Endothelial cell of umbilical vein (primary cell): Measurements from ENCODE around the gene COQ4. TPM values are rescaled to one million over a fixed set of nuclear protein-coding genes. Genes with fewer than 3 reads are reported as not detected.

ENCODE experiments used
- BruUV-seq: library from RNA; stranded (reverse); fragments of 400-500 nt; replicated peaks from 2 replicates; lab custom pipeline; 2021; lab: Mats Ljungman, UMichigan
- CTCF ChIA-PET: fragments of 300-600, 350-600 bp; sonication (Branson Sonifier 250); formaldehyde crosslinking; loops from one replicate; lab custom pipeline; 2021; ENCODE audit warnings: antibody characterized with exemption, inconsistent platforms; lab: Charles Lee
- POLR2A ChIA-PET: fragments of 300-600, 350-600 bp; sonication (Branson Sonifier 250); formaldehyde crosslinking; loops from one replicate; lab custom pipeline; 2021; ENCODE audit warnings: antibody characterized with exemption, inconsistent platforms; lab: Charles Lee
- DNase-seq: peaks from one replicate; pipeline ENCODE4 v3.0.0-alpha.2; 2011; ENCODE audit warnings: low read depth, low spot score
- FAIRE-seq: peaks from 2 replicates; lab custom pipeline; 2011; peaks lifted over from hg19 to GRCh38; lab: Jason Lieb, UNC
- H2AFZ ChIP-seq: 2 replicates; pipeline ENCODE4 v1.6.0; 2012; ENCODE audit warnings: low read depth, low read length, control low read depth, inconsistent platforms
- H3K27ac ChIP-seq: 2 replicates; pipeline ENCODE4 v1.5.1; 2011; ENCODE audit warnings: low read depth, mild to moderate bottlenecking, control low read depth, low read length, moderate library complexity; ENCODE audit not compliant: insufficient read depth
- H3K27me3 ChIP-seq, 2 experiments: 2 replicates each; pipeline versions ENCODE4 v1.6.0 to v1.6.1; 2011; ENCODE audit warnings: low read length in 2 of 2, mixed read lengths in 1 of 2; ENCODE audit not compliant: control insufficient read depth in 2 of 2, insufficient read depth in 2 of 2
- H3K36me3 ChIP-seq, 2 experiments: 2 replicates in 1 of 2; 3 replicates in 1 of 2; pipeline ENCODE4 v1.5.1; 2011; ENCODE audit warnings: low read length in 2 of 2, mild to moderate bottlenecking in 1 of 2, moderate library complexity in 1 of 2; ENCODE audit not compliant: control insufficient read depth in 2 of 2, insufficient read depth in 2 of 2; ENCODE audit errors: extremely low read depth in 1 of 2
- H3K4me1 ChIP-seq: 3 replicates; pipeline ENCODE4 v1.5.1; 2011; ENCODE audit warnings: mild to moderate bottlenecking, low read length; ENCODE audit not compliant: control insufficient read depth, insufficient read depth; ENCODE audit errors: extremely low read depth
- H3K4me2 ChIP-seq: 2 replicates; pipeline ENCODE4 v1.6.1; 2011; ENCODE audit warnings: low read length, control low read depth, mixed read lengths; ENCODE audit not compliant: insufficient read depth
- H3K4me3 ChIP-seq, 3 experiments: fragments of 200-600 bp in 1 of 3; sonication (generic), shearing (Covaris generic) in 1 of 3; replicated peaks in 1 of 3; 2 replicates each; pipeline ENCODE4 v1.5.1; 2011 to 2016; ENCODE audit warnings: control low read depth in 3 of 3, low read length in 3 of 3, mild to moderate bottlenecking in 2 of 3, inconsistent platforms in 1 of 3, low read depth in 1 of 3, moderate library complexity in 1 of 3; ENCODE audit not compliant: insufficient read depth in 1 of 3
- H3K79me2 ChIP-seq: 2 replicates; pipeline ENCODE4 v1.6.0; 2012; ENCODE audit warnings: low read length, inconsistent platforms; ENCODE audit not compliant: control insufficient read depth, insufficient read depth
- H3K9ac ChIP-seq: replicated peaks from 2 replicates; pipeline ENCODE3; 2011; ENCODE audit warnings: low read length, control low read depth; ENCODE audit not compliant: insufficient read depth; ENCODE audit errors: extremely low read depth
- H3K9me1 ChIP-seq: replicated peaks from 3 replicates; pipeline ENCODE4 v1.6.0; 2011; ENCODE audit warnings: mild to moderate bottlenecking, low read length; ENCODE audit not compliant: control insufficient read depth, insufficient read depth; ENCODE audit errors: extremely low read depth
- H3K9me3 ChIP-seq: replicated peaks from 2 replicates; pipeline ENCODE4 v1.5.1; 2012; ENCODE audit warnings: low read length, inconsistent platforms; ENCODE audit not compliant: control insufficient read depth, insufficient read depth
- H4K20me1 ChIP-seq: replicated peaks from 2 replicates; pipeline ENCODE3; 2011; ENCODE audit warnings: mild to moderate bottlenecking, low read length; ENCODE audit not compliant: control insufficient read depth, insufficient read depth; ENCODE audit errors: extremely low read depth
- EZH2 ChIP-seq: IDR thresholded peaks from 2 replicates; pipeline ENCODE4 v1.6.1; 2012; ENCODE audit warnings: borderline replicate concordance, low read depth, mild to moderate bottlenecking, moderate library complexity, low read length, inconsistent platforms; ENCODE audit not compliant: severe bottlenecking
- FOS ChIP-seq: IDR thresholded peaks from 2 replicates; pipeline ENCODE4 v1.6.1; 2011; ENCODE audit warnings: mild to moderate bottlenecking, low read length, moderate library complexity, borderline replicate concordance; ENCODE audit not compliant: insufficient read depth
- GATA2 ChIP-seq: IDR thresholded peaks from 2 replicates; pipeline ENCODE4 v1.7.0; 2011; ENCODE audit warnings: low read depth, mild to moderate bottlenecking, moderate library complexity, mixed read lengths, low read length; ENCODE audit not compliant: insufficient read length, insufficient read depth
- JUN ChIP-seq: IDR thresholded peaks from 2 replicates; pipeline ENCODE4 v1.6.1; 2011; ENCODE audit warnings: borderline replicate concordance, low read depth; ENCODE audit not compliant: insufficient read length, insufficient read depth
- MYC ChIP-seq: IDR thresholded peaks from one replicate; pipeline ENCODE4 v1.6.1; 2011; ENCODE audit warnings: mild to moderate bottlenecking, low read depth, low read length
- POLR2A ChIP-seq: IDR thresholded peaks from 2 replicates; pipeline ENCODE4 v1.6.1; 2012; ENCODE audit warnings: low read depth, mild to moderate bottlenecking, control low read depth, low read length
- POLR2AphosphoS5 ChIP-seq: IDR thresholded peaks from 2 replicates; pipeline ENCODE4 v1.6.1; 2012; ENCODE audit warnings: low read depth, mild to moderate bottlenecking, control low read depth, low read length, moderate library complexity; ENCODE audit not compliant: insufficient read depth
- dilution Hi-C: fragments of 300-500 bp; cut with MboI; formaldehyde crosslinking; loops from one replicate; pipeline ENCODE4 v1.15.0; 2019; ENCODE audit warnings: low sequenced_read_pairs; ENCODE audit not compliant: extremely low pct_ligation_motif_present
- intact Hi-C: fragments of 100-400 bp; cut with micrococcal nuclease; formaldehyde crosslinking; loops from one replicate; pipeline ENCODE4 v1.10.0; 2022
- polyA plus RNA-seq, 4 experiments: library from polyadenylated mRNA; depleted of rRNA in 3 of 4; stranded (reverse) in 3 of 4; unstranded in 1 of 4; fragments of >200 nt; gene quantifications; 2 replicates each; pipeline versions ENCODE4 v1.2.1 to v1.2.3, GENCODE V29; 2011 to 2012; ENCODE audit warnings: missing spikeins in 1 of 4
- total RNA-seq: library from RNA; stranded (reverse); gene quantifications from 2 replicates; pipeline ENCODE4 v1.2.3, GENCODE V29; 2021
- TF ChIP-seq, protein P1 (sequence below), 2 donors: IDR thresholded peaks; 1 replicate in 1 of 2; 2 replicates in 1 of 2; pipeline ENCODE4 v1.5.1; 2011; ENCODE audit warnings: low read length in 2 of 2, mild to moderate bottlenecking in 2 of 2, moderate library complexity in 2 of 2, control low read depth in 1 of 2, inconsistent platforms in 1 of 2, low read depth in 1 of 2; ENCODE audit not compliant: insufficient read depth in 1 of 2; ENCODE audit errors: extremely low read depth in 1 of 2
- TF ChIP-seq, protein P2 (sequence below): IDR thresholded peaks from 2 replicates; pipeline ENCODE4 v1.6.1; 2011; ENCODE audit not compliant: insufficient read depth, insufficient read length

COQ4 gene
- total and polyA plus RNA-seq, 2 donors (not counting 3 experiments of a cell fraction or from before 2014, with no cell fraction given): 44.4 to 78.1 TPM

DNA sequence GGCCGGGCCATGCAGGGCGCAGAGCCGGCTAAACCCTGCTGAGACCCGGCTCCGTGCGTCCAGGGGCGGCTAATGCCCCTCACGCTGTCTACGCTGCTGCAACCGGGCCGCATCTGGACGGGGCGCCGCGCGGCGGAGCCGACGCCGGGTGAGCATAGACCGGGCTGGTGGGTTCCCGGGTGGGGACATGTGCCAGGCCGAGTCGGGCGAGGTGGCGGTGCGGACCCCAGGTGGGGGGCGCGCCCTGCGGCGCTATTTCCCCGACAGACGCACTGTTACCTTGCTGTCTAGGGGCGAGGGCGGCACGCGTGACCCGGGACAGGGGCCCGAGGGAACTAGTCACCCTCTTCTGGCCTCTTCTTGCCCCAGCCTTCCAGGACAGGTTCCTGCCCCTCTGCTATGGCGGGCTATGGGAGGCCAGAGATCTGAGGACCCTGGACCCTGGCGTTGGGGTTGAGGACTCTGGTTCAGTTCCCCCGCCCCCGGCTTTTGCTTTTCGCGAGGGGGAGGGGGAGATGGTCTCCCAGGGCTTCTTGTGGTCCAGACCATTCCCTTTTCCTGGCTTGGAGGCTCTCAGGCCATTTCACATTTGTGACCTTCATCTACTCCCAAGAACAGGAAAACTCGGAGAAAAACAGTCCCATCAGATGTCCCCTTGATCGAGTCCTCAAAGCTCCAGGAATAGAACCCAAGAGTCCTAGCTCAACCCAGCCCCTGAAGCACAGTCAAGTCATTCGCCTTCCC lies 18.2 kb downstream of the COQ4 start:
- H3K27ac ChIP-seq: no peak overlapping the region
- ChIA-PET POLR2A (no interaction called here), CTCF (interaction anchor here (0.7 to 1.7 kb wide), 35 partner anchors 9 to 160 kb away, joined by 3 to 48 read pairs (median 5); partner anchors contain the start of genes CERCAM, GOLGA2, SWI5 and URM1)

More for the DNA sequence above, 18.2 kb downstream of the COQ4 start:
- dilution Hi-C loops (no loop called here), intact Hi-C loops (loop anchor here (1.0 to 5.0 kb wide), 5 partner anchors 19 to 159 kb away; partner anchors contain the start of genes COQ4 and TRUB2)
- peak; percentile 28 for DNase-seq
- Histone ChIP-seq H3K9me3 (no peaks in the 10 kb centered on the region), H3K4me2 (peak overlapping the region; percentile 96), H3K36me3 (peaks cover 2 to 23% of the 10 kb centered on the region in 2 experiments), H3K9me1 (no peaks in the 10 kb centered on the region), H3K79me2 (peaks cover 6% of the 10 kb centered on the region), H2AFZ (peak overlapping the region; percentile 86), H3K4me3 (peak overlapping the region; percentile 57 to 79 (median 78)), H3K9ac (peak overlapping the region; percentile 48), H3K4me1 (peaks cover 7% of the 10 kb centered on the region), H3K27me3 (no peaks in the 10 kb centered on the region), H4K20me1 (no peaks in the 10 kb centered on the region)
- no TSS peak for BruUV-seq
- FAIRE-seq: peak; percentile 21
- no peak for TF ChIP-seq POLR2AphosphoS5
- TF ChIP-seq JUN: no peak
- TF ChIP-seq POLR2A: no peak
- TF ChIP-seq, protein P1, sequence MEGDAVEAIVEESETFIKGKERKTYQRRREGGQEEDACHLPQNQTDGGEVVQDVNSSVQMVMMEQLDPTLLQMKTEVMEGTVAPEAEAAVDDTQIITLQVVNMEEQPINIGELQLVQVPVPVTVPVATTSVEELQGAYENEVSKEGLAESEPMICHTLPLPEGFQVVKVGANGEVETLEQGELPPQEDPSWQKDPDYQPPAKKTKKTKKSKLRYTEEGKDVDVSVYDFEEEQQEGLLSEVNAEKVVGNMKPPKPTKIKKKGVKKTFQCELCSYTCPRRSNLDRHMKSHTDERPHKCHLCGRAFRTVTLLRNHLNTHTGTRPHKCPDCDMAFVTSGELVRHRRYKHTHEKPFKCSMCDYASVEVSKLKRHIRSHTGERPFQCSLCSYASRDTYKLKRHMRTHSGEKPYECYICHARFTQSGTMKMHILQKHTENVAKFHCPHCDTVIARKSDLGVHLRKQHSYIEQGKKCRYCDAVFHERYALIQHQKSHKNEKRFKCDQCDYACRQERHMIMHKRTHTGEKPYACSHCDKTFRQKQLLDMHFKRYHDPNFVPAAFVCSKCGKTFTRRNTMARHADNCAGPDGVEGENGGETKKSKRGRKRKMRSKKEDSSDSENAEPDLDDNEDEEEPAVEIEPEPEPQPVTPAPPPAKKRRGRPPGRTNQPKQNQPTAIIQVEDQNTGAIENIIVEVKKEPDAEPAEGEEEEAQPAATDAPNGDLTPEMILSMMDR (IDR thresholded peaks at IDR 0.05; ENCODE audit: extremely low read depth in 1 of 2, insufficient read depth in 1 of 2, low read depth in 1 of 2, low read length in 2 of 2): no peak
- no peak for TF ChIP-seq EZH2
- no peak for TF ChIP-seq MYC
- TF ChIP-seq GATA2: no peak
- no peak for TF ChIP-seq FOS
- TF ChIP-seq, protein P2, sequence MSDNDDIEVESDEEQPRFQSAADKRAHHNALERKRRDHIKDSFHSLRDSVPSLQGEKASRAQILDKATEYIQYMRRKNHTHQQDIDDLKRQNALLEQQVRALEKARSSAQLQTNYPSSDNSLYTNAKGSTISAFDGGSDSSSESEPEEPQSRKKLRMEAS: no peak
